Activated CD4-positive, alpha-beta T cell treated with anti-CD3 and anti-CD28 coated beads, Interleukin-10, Interleukin-2, amounts not matched to agents 100 ng/mL and 50 ng/mL, durations not matched to agents 16 hours and 8 hours (primary cell): ENCODE results near the gene RBM39.
"Not testable (repeated sequence)": the region's sequence is repeated elsewhere in the genome, so short reads cannot be mapped to it uniquely, and the experiment has no call there.

Experiments used
- DNase-seq: peaks from one replicate; pipeline ENCODE4 v3.0.0-alpha.2; 2020

RBM39 gene

GRCh38 chr20:35744492-35744841 is 2.4 kb upstream of the RBM39 start:
- DNase-seq, result not testable (repeated sequence)

GRCh38 chr20:35743693-35744491 is 1.8 kb upstream of the RBM39 start:
- DNase-seq, result peak; percentile 62

DNA sequence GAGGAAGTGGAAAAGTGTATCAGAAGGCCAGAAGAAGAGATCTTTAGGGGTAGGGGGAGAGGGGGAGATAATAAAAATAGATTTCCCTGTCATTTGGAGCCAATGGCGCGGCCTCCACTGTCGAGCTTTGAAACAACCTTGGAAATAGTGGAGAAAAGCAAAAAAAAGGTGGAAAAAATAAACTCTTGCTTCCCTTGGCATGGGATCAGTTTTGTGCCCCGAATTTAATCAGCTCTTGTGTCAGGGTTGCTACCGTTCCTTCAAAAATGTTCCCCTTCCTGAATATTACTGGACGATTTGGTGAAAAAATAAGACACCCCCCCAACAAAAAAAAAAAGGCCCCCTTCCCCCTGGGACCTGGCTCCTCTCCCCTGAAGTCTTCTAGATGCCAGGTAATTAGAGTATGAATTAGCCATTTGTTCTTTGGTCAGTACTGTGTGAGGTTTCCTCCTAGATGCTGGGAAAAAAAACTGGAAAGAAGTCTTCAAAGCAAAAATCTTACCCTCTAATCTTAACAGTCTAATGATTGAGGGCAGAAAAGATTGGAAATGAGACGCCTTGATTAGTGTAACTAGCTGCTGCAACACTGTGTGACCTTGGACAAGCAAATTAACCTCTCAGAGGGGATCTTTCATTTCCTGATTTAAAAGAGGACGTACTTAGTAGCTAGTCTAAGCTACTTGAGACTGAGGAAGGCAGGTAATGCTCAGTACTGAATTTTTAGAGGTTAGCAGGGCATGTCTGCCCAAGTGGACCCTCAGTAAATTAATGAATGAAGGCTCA is 872 bp upstream of the RBM39 start:
- peak; percentile 62 for DNase-seq

DNA sequence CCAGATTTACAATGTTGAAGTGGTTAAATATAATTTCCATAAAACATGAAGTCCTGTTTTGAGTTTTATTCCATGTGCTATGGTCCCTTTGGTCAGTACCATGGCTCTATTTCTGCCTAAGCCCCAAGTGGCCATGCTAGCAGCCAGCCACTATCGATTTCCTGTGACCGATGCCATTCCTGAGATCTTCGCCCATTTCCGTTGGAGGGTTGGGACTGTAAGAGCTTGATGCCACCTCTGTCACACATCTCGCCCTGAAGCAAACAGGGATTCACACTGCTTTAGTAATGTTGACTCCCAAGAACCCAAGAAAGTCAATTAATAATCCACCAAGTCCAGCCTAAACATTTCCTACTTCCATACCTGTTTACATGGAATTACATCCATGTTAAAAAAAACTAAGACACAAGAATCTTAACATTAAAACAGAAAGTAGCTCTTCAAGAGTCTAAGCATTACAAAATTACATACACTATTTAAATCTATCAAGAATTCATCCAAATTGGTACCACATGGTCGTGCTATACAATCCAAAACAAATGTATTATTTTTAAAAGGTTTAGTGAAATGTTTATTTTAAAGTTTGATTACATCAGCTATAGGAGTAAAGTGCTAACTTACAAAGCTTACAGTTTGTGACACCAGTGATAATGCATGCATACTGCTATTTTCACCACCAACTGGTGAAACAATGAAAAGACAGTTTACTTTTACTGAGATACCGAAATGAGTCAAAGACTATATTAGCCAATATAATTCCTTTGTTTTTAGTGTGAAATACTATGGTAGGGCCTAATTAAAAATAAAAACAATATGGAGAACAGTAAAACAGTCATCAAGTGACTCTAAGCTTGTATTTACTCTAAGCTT is 2.5 kb downstream of the RBM39 start:
- peak; percentile 58 for DNase-seq

- no peak for DNase-seq
These were observed 3.5 kb downstream of the RBM39 start for GRCh38 chr20:35738410-35739179.

- no peak for DNase-seq
These were observed 4.2 kb downstream of the RBM39 start for GRCh38 chr20:35737865-35738333.

GRCh38 chr20:35735826-35736470 is 6.1 kb downstream of the RBM39 start:
- no peak for DNase-seq

DNA sequence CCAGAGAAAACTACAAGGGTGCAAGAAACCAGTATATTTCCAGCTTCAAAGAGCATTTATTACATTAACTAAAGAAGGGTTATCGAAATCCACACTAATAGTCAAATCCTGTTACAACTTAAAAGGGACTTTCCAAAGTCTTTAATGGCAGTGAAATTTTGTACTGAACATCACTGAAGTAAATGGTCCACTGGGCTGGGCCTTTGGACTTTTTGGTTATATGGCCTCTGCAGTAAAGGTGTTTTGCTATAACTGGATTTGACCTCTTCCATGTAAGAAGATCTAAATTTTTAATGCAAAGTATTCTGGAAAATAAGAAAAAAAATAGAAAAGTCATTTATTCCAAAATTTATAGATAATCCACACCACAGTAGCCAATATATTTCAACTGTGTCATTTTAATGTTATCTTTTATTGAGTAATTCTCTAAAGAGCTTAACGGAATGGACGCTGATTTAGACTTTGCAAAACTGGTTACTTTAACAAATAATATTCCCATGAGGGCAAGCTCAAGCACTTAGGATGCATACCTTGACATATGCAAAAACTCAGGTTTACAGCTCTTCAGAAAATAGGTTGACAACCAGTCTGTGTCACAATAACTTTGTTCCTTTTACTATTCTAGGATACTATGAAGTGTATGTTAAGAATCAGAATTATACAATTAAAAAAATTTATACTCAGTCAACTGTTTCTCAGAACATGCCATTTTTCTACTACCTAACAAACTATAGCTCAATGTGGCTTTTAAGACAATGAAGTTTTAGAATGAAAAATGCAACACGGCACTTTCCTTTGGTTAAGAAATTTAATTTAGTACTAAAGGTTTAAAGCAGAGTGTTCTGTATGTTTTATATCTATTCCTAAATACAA is 7.0 kb downstream of the RBM39 start:
- DNase-seq, result no peak

DNA sequence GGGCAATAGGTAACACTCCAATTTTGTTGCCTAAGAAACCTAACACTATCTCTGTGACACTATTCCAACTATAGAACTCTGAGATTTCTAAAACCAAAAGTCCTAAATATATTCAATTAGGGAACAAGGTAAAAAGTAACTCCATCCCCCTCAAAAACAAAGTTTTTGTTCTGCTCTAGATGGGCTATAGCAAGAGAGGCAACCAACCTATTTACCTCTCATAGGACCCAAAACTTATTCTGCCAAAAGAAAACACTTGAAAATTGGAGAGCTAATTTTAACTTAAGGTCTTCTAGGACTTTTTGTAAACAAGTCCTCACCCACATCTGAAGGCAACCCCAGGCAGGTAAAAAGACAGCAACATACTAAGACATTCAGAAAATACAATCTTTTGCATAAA is 7.7 kb downstream of the RBM39 start:
- no peak for DNase-seq

GRCh38 chr20:35732644-35732982 is 9.4 kb downstream of the RBM39 start:
- DNase-seq, result no peak

GRCh38 chr20:35731862-35732643 is 10.0 kb downstream of the RBM39 start:
- DNase-seq, result no peak

DNA sequence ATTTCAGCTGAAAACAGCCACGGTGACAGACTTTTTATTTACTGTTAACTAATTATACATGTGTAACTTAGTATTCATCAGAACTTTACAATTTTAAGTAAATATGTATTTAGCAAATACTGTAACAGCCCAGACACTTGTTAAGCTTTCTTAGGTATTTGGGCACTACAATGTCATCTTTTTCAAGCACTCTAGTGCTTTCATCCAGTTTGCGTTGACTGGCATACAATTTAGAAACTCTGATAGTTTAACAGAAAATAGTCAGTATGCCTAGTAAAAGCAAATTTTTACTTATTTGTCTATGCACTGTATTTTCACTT is 10.6 kb downstream of the RBM39 start:
- DNase-seq, result no peak

DNA sequence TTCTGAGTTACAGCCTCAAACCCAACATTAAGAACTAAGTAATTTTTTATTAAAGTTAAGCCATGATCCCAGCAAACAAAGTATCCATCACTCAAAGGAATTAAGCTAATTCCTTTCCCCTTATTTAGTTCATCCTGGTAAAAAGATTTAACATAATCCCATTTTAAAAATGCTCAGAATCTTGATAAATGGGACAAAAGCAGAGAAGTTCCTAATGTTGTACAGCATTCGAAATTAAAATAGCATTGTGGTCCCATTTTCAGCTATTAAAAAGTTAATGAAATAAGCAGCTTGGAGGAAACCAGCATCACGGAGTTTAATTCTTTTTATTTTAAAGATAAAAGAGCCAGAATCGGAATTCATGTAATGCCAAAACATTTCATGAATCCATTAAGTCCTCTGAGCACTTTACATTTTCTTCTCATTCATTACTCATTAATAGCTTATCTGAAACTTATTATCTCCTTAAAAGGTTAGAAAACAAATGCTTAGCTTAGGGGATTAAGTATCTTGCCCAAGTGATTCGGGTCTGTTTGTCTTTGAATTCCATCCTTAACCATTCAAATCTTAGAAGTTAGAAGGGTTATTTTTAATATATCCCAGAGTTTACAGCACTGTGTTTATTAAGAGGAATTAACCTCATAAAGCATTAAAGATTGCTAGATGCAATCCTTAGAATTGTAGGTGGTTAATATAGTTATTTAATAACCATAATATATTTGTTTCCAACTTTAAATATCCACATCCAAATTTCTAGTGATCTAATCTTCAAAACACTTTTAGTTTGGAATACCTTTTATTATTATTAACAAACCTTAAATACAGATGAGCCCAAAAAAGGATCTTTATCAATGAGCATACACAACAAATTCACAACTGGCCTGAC is 11.2 kb downstream of the RBM39 start:
- DNase-seq, result no peak

GRCh38 chr20:35729836-35730582 is 12.1 kb downstream of the RBM39 start:
- no peak for DNase-seq

- no peak for DNase-seq
These were observed 12.7 kb downstream of the RBM39 start for GRCh38 chr20:35729283-35729807.

DNA sequence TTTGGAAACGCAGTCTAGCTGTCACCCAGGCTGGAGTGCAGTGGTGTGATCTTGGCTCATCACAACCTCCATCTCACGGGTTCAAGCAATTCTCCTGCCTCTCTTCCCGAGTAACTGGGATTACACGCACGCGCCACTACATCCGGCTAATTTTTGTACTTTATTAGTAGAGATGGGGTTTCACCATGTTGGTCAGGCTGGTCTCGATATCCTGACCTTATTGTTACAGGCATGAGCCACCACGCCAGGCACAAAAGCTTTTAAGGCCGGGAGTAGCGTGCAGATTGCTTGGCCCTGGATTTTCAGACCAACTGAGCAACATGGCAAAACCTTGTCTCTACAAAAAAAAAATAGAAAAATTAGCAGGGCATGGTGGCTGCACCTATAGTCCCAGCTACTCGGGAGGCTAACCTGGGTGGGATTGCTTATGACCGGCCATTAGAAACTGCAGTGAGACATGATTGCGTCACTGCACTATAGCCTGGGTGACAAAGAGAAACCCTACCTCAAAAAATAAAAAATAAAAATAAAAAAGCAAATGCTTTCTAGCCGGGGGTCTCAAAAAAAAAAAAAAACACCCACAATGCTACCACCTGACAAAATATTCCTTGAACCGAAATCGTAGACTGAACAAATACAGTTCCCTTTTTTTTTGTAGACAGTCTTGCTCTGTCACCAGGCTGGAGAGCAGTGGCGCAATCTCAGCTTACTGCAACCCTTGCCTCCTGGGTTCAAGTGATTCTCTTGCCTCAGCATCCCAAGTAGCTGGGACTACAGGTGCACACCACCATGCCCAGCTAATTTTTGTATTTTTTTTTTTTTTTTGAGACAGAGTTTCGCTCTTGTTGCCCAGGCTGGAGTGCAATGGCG is 15.0 kb downstream of the RBM39 start:
- no peak for DNase-seq
